Loucy (cell line): ENCODE results near the gene HIVEP1.
A peak's percentile ranks its signal among the peaks of the same experiment; 100 is the strongest.

ENCODE experiments used
- H2AFZ ChIP-seq: fragments of 200-600 bp; sonication (generic); 2 replicates; pipeline ENCODE4 v1.6.0; 2016; ENCODE audit warnings: antibody characterized with exemption, mild to moderate bottlenecking, low read length, moderate library complexity
- H3F3A ChIP-seq: fragments of 200-600 bp; 2 replicates; pipeline ENCODE4 v1.6.0; 2016; ENCODE audit warnings: antibody characterized with exemption, low read depth, mild to moderate bottlenecking
- H3K27me3 ChIP-seq: fragments of 200-600 bp; sonication (generic); 2 replicates; pipeline ENCODE4 v1.6.1; 2014; ENCODE audit warnings: low read length, mild to moderate bottlenecking; ENCODE audit not compliant: insufficient read depth, poor library complexity, severe bottlenecking
- H3K36me3 ChIP-seq: fragments of 200-600 bp; sonication (generic); 2 replicates; pipeline ENCODE4 v1.6.1; 2016; ENCODE audit warnings: low read length; ENCODE audit not compliant: insufficient read depth
- H3K4me1 ChIP-seq: fragments of 200-600 bp; sonication (generic); 2 replicates; pipeline ENCODE4 v1.5.1; 2014; ENCODE audit warnings: low read length, mild to moderate bottlenecking; ENCODE audit not compliant: insufficient read depth, poor library complexity, severe bottlenecking
- H3K4me2 ChIP-seq: fragments of 200-600 bp; sonication (generic); 2 replicates; pipeline ENCODE4 v1.6.0; 2014; ENCODE audit warnings: antibody characterized with exemption, low read length, low read depth, mild to moderate bottlenecking; ENCODE audit not compliant: poor library complexity, severe bottlenecking
- H3K4me3 ChIP-seq: fragments of 200-600 bp; sonication (generic); 2 replicates; pipeline ENCODE4 v1.5.1; 2014; ENCODE audit warnings: low read length, mild to moderate bottlenecking, mixed read lengths; ENCODE audit not compliant: poor library complexity, severe bottlenecking
- H3K79me2 ChIP-seq: fragments of 200-600 bp; sonication (generic); 2 replicates; pipeline ENCODE4 v1.6.1; 2014; ENCODE audit warnings: low read length; ENCODE audit not compliant: insufficient read depth
- H3K9ac ChIP-seq: fragments of 200-600 bp; sonication (generic); 2 replicates; pipeline ENCODE4 v1.6.0; 2014; ENCODE audit warnings: mild to moderate bottlenecking, low read depth, low read length, moderate library complexity; ENCODE audit not compliant: poor library complexity, severe bottlenecking
- H3K9me2 ChIP-seq: fragments of 200-600 bp; sonication (generic); replicated peaks from 2 replicates; pipeline ENCODE4 v1.6.1; 2016; ENCODE audit warnings: low read depth, low read length, mixed read lengths
- H3K9me3 ChIP-seq: fragments of 200-600 bp; sonication (generic); 2 replicates; pipeline ENCODE4 v1.6.1; 2014; ENCODE audit warnings: mild to moderate bottlenecking, antibody characterized with exemption, low read length, low read depth; ENCODE audit not compliant: insufficient read depth
- H4K20me1 ChIP-seq: fragments of 200-600 bp; sonication (generic); 2 replicates; pipeline ENCODE4 v1.6.0; 2014; ENCODE audit warnings: antibody characterized with exemption, low read length, mild to moderate bottlenecking; ENCODE audit not compliant: insufficient read depth, poor library complexity, severe bottlenecking
- EZH2phosphoT487 ChIP-seq: fragments of 200-600 bp; IDR thresholded peaks from 2 replicates; pipeline ENCODE4 v1.6.1; 2018; ENCODE audit warnings: antibody characterized with exemption, mild to moderate bottlenecking, moderate library complexity, borderline replicate concordance
- TF ChIP-seq, protein P1 (sequence below): fragments of 200-600 bp; sonication (generic); conservative IDR thresholded peaks from 2 replicates; pipeline ENCODE4 v1.5.1; 2014; ENCODE audit warnings: mild to moderate bottlenecking, antibody characterized with exemption, low read length

Gene HIVEP1

GRCh38 chr6:12149944-12150510, 137.9 kb downstream of the HIVEP1 start:
- H3K79me2 ChIP-seq = no peaks in the 10 kb centered on the region
- no peak overlapping the region for H3K4me2 ChIP-seq
- no peak overlapping the region for H3K4me3 ChIP-seq
- no peaks in the 10 kb centered on the region for H3K9me3 ChIP-seq
- H2AFZ ChIP-seq = no peak overlapping the region
- no peak overlapping the region for H3K9ac ChIP-seq
- TF ChIP-seq, protein P1, sequence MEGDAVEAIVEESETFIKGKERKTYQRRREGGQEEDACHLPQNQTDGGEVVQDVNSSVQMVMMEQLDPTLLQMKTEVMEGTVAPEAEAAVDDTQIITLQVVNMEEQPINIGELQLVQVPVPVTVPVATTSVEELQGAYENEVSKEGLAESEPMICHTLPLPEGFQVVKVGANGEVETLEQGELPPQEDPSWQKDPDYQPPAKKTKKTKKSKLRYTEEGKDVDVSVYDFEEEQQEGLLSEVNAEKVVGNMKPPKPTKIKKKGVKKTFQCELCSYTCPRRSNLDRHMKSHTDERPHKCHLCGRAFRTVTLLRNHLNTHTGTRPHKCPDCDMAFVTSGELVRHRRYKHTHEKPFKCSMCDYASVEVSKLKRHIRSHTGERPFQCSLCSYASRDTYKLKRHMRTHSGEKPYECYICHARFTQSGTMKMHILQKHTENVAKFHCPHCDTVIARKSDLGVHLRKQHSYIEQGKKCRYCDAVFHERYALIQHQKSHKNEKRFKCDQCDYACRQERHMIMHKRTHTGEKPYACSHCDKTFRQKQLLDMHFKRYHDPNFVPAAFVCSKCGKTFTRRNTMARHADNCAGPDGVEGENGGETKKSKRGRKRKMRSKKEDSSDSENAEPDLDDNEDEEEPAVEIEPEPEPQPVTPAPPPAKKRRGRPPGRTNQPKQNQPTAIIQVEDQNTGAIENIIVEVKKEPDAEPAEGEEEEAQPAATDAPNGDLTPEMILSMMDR = no peak
- TF ChIP-seq EZH2phosphoT487 = no peak
- H3F3A ChIP-seq = no peaks in the 10 kb centered on the region
- no peaks in the 10 kb centered on the region for H4K20me1 ChIP-seq
- H3K4me1 ChIP-seq = no peaks in the 10 kb centered on the region
- no peaks in the 10 kb centered on the region for H3K36me3 ChIP-seq
- H3K9me2 ChIP-seq = no peaks in the 10 kb centered on the region
- no peaks in the 10 kb centered on the region for H3K27me3 ChIP-seq

DNA sequence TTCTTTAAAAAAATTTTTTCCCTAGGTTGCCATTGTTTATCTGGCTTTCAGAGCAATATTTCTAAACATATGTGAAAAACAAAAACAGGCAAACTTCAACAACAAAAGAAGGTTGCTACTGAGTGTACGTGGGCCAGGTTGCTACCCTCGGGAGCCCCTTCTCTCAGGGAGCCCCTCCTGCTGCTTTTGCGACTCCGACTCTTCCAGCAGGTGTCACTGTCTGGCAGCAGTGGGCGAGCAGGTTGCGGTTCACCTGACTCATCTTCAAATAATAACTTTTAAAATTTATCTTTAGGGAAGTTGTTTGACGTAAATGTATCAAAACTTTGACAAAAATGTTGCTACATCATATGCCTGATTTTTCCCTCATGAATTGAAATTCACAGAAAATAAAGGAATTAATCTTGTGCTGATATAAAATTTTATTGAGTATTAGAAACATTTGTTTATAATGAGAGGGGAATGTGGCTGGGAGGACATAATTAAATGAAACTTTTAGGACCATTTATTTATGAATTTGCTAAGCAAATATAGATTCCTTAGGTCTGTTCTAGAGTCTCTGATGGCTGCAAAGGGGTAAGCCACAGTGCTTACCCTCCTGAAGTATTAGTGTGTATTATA, 138.8 kb downstream of the HIVEP1 start:
- Histone ChIP-seq H3K4me3 (no peak overlapping the region), H4K20me1 (no peaks in the 10 kb centered on the region), H3K4me2 (no peak overlapping the region), H3K9me2 (no peaks in the 10 kb centered on the region), H3K27me3 (no peaks in the 10 kb centered on the region), H3F3A (no peaks in the 10 kb centered on the region), H2AFZ (no peak overlapping the region), H3K4me1 (no peaks in the 10 kb centered on the region), H3K79me2 (no peaks in the 10 kb centered on the region), H3K36me3 (no peaks in the 10 kb centered on the region), H3K9me3 (no peaks in the 10 kb centered on the region), H3K9ac (no peak overlapping the region)
- TF ChIP-seq, protein P1 = peak; percentile 71
- no peak for TF ChIP-seq EZH2phosphoT487

GRCh38 chr6:12151433-12151820, 139.3 kb downstream of the HIVEP1 start:
- no peaks in the 10 kb centered on the region for H3K9me3 ChIP-seq
- H3K4me3 ChIP-seq = no peak overlapping the region
- H3K36me3 ChIP-seq = no peaks in the 10 kb centered on the region
- no peak overlapping the region for H3K9ac ChIP-seq
- no peaks in the 10 kb centered on the region for H3K79me2 ChIP-seq
- H4K20me1 ChIP-seq = no peaks in the 10 kb centered on the region
- H3K27me3 ChIP-seq = no peaks in the 10 kb centered on the region
- H3F3A ChIP-seq = no peaks in the 10 kb centered on the region
- no peaks in the 10 kb centered on the region for H3K9me2 ChIP-seq
- H3K4me1 ChIP-seq = no peaks in the 10 kb centered on the region
- no peak overlapping the region for H2AFZ ChIP-seq
- no peak overlapping the region for H3K4me2 ChIP-seq
- TF ChIP-seq EZH2phosphoT487 = no peak
- TF ChIP-seq, protein P1 = no peak
